ENCODE data around the gene FKBP5. TPM values are rescaled to one million over a fixed set of nuclear protein-coding genes. Genes with fewer than 3 reads are reported as not detected.

FKBP5 gene
- total RNA-seq, 1 donor from 2014 or later, result 4.6 TPM

- no peaks in the 10 kb centered on the region for H3K36me3 ChIP-seq (ENCODE audit: insufficient read depth, low read length)
- no peaks in the 10 kb centered on the region for H4K20me1 ChIP-seq (ENCODE audit: insufficient read depth, low read length)
- DNase-seq (ENCODE audit: low read depth) (no peak), FAIRE-seq (no peak)
- no peak overlapping the region for H3K4me2 ChIP-seq (ENCODE audit: low read length)
- H3K4me3 ChIP-seq (ENCODE audit: insufficient read depth, low read depth, low read length), result no peak overlapping the region
- H2AFZ ChIP-seq (ENCODE audit: low read depth, low read length), result no peak overlapping the region
- Mint-ChIP-seq H3K27me3 (ENCODE audit: low read depth, unreplicated experiment) (peaks cover 6% of the 10 kb centered on the region), H3K9me3 (ENCODE audit: unreplicated experiment) (peaks cover 9% of the 10 kb centered on the region), H3K36me3 (ENCODE audit: low read depth, unreplicated experiment) (no peaks in the 10 kb centered on the region), H3K27ac (ENCODE audit: unreplicated experiment) (no peak overlapping the region), H3K4me1 (ENCODE audit: low read depth, unreplicated experiment) (no peaks in the 10 kb centered on the region), H3K4me3 (ENCODE audit: unreplicated experiment) (no peak overlapping the region)
- H3K4me1 ChIP-seq (ENCODE audit: insufficient read depth, low read length), result no peaks in the 10 kb centered on the region
- H3K27me3 ChIP-seq (ENCODE audit: insufficient read depth, low read length), result no peaks in the 10 kb centered on the region
- peaks cover 3% of the 10 kb centered on the region for H3K9me3 ChIP-seq (ENCODE audit: insufficient read depth, low read depth, low read length)
- no peak overlapping the region for H3K27ac ChIP-seq (ENCODE audit: low read depth, low read length)
- TF ChIP-seq CTCF (IDR thresholded peaks at IDR 0.05; ENCODE audit: insufficient read depth, low read depth, low read length), result no peak
- TF ChIP-seq EZH2 (IDR thresholded peaks at IDR 0.05; ENCODE audit: insufficient read depth, low read length), result no peak
- H3K9ac ChIP-seq (ENCODE audit: low read length), result no peak overlapping the region
- no peaks in the 10 kb centered on the region for H3K79me2 ChIP-seq (ENCODE audit: insufficient read depth, low read length)
These were observed 138.3 kb downstream of the FKBP5 start for GRCh38 chr6:35550437-35550836.

GRCh38 chr6:35547676-35548075 is 141.0 kb downstream of the FKBP5 start:
- Histone ChIP-seq H3K4me1 (ENCODE audit: insufficient read depth, low read length) (no peaks in the 10 kb centered on the region), H4K20me1 (ENCODE audit: insufficient read depth, low read length) (no peaks in the 10 kb centered on the region), H3K79me2 (ENCODE audit: insufficient read depth, low read length) (no peaks in the 10 kb centered on the region), H3K27me3 (ENCODE audit: insufficient read depth, low read length) (no peaks in the 10 kb centered on the region), H3K4me3 (ENCODE audit: insufficient read depth, low read depth, low read length) (no peak overlapping the region), H3K9me3 (ENCODE audit: insufficient read depth, low read depth, low read length) (peaks cover 3% of the 10 kb centered on the region), H3K27ac (ENCODE audit: low read depth, low read length) (no peak overlapping the region), H3K36me3 (ENCODE audit: insufficient read depth, low read length) (no peaks in the 10 kb centered on the region), H3K4me2 (ENCODE audit: low read length) (no peak overlapping the region), H3K9ac (ENCODE audit: low read length) (no peak overlapping the region), H2AFZ (ENCODE audit: low read depth, low read length) (no peak overlapping the region)
- Mint-ChIP-seq H3K36me3 (ENCODE audit: low read depth, unreplicated experiment) (no peaks in the 10 kb centered on the region), H3K27me3 (ENCODE audit: low read depth, unreplicated experiment) (peaks cover 4% of the 10 kb centered on the region), H3K4me1 (ENCODE audit: low read depth, unreplicated experiment) (no peaks in the 10 kb centered on the region), H3K4me3 (ENCODE audit: unreplicated experiment) (no peak overlapping the region), H3K9me3 (ENCODE audit: unreplicated experiment) (peaks cover 9% of the 10 kb centered on the region), H3K27ac (ENCODE audit: unreplicated experiment) (no peak overlapping the region)
- no peak for DNase-seq (ENCODE audit: low read depth)
- FAIRE-seq, result no peak
- TF ChIP-seq CTCF (IDR thresholded peaks at IDR 0.05; ENCODE audit: insufficient read depth, low read depth, low read length) (no peak), EZH2 (IDR thresholded peaks at IDR 0.05; ENCODE audit: insufficient read depth, low read length) (no peak)

GRCh38 chr6:35544769-35545361 is 143.8 kb downstream of the FKBP5 start:
- Mint-ChIP-seq H3K4me1 (ENCODE audit: low read depth, unreplicated experiment) (no peaks in the 10 kb centered on the region), H3K36me3 (ENCODE audit: low read depth, unreplicated experiment) (no peaks in the 10 kb centered on the region), H3K27ac (ENCODE audit: unreplicated experiment) (no peak overlapping the region), H3K27me3 (ENCODE audit: low read depth, unreplicated experiment) (peaks cover 4% of the 10 kb centered on the region), H3K9me3 (ENCODE audit: unreplicated experiment) (peaks cover 6% of the 10 kb centered on the region), H3K4me3 (ENCODE audit: unreplicated experiment) (no peak overlapping the region)
- no peak overlapping the region for H3K27ac ChIP-seq (ENCODE audit: low read depth, low read length)
- no peaks in the 10 kb centered on the region for H3K4me1 ChIP-seq (ENCODE audit: insufficient read depth, low read length)
- no peaks in the 10 kb centered on the region for H4K20me1 ChIP-seq (ENCODE audit: insufficient read depth, low read length)
- no peak overlapping the region for H3K4me2 ChIP-seq (ENCODE audit: low read length)
- no peaks in the 10 kb centered on the region for H3K79me2 ChIP-seq (ENCODE audit: insufficient read depth, low read length)
- H3K9me3 ChIP-seq (ENCODE audit: insufficient read depth, low read depth, low read length), result no peaks in the 10 kb centered on the region
- DNase-seq (ENCODE audit: low read depth) (no peak), FAIRE-seq (no peak)
- no peaks in the 10 kb centered on the region for H3K36me3 ChIP-seq (ENCODE audit: insufficient read depth, low read length)
- TF ChIP-seq CTCF (IDR thresholded peaks at IDR 0.05; ENCODE audit: insufficient read depth, low read depth, low read length), result no peak
- TF ChIP-seq EZH2 (IDR thresholded peaks at IDR 0.05; ENCODE audit: insufficient read depth, low read length), result no peak
- no peak overlapping the region for H3K9ac ChIP-seq (ENCODE audit: low read length)
- H2AFZ ChIP-seq (ENCODE audit: low read depth, low read length), result no peak overlapping the region
- no peaks in the 10 kb centered on the region for H3K27me3 ChIP-seq (ENCODE audit: insufficient read depth, low read length)
- H3K4me3 ChIP-seq (ENCODE audit: insufficient read depth, low read depth, low read length), result no peak overlapping the region

Data from astrocyte (in vitro differentiated cells and primary cell).